ENCODE data around the gene COL16A1.

DNA sequence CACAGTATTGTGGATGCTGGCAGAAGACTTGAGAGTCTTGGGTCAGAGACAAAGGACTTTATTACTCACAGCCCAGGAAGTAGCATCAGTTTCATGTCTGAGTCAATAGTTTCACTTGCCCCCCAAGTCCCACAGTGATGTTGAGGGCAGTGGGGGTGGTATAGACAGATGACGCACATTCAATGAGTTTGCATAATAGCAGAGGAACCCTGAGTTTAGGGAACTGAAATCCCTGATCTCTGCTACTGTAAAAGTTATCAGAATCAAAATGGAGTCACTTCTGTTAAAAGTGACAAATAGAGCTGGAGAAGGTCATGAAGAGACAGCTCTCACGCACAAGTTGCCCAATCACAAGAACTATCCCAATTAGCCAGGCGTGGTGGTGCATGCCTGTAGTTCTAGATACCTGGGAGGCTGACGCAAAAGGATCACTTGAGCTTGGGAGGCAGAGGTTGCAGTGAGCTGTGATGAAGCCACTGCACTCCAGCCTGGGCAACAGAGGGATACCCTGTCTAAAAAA lies 97.8 kb downstream of the COL16A1 start:
- TF ChIP-seq, protein P1, sequence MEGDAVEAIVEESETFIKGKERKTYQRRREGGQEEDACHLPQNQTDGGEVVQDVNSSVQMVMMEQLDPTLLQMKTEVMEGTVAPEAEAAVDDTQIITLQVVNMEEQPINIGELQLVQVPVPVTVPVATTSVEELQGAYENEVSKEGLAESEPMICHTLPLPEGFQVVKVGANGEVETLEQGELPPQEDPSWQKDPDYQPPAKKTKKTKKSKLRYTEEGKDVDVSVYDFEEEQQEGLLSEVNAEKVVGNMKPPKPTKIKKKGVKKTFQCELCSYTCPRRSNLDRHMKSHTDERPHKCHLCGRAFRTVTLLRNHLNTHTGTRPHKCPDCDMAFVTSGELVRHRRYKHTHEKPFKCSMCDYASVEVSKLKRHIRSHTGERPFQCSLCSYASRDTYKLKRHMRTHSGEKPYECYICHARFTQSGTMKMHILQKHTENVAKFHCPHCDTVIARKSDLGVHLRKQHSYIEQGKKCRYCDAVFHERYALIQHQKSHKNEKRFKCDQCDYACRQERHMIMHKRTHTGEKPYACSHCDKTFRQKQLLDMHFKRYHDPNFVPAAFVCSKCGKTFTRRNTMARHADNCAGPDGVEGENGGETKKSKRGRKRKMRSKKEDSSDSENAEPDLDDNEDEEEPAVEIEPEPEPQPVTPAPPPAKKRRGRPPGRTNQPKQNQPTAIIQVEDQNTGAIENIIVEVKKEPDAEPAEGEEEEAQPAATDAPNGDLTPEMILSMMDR (IDR thresholded peaks at IDR 0.05; ENCODE audit: borderline replicate concordance, extremely low read depth, low read length, poor library complexity, severe bottlenecking), result no peak
- TF ChIP-seq EZH2 (IDR thresholded peaks at IDR 0.05; ENCODE audit: borderline replicate concordance, low read depth, low read length, severe bottlenecking), result no peak
